H9 (cell line): Measurements from ENCODE around the gene PROKR1. TPM values are rescaled to one million over a fixed set of nuclear protein-coding genes. Genes with fewer than 3 reads are reported as not detected.
A peak's percentile ranks its signal among the peaks of the same experiment; 100 is the strongest.
"Not testable (repeated sequence)": the region's sequence is repeated elsewhere in the genome, so short reads cannot be mapped to it uniquely, and the experiment has no call there.

ENCODE experiments used
- DNase-seq: peaks from one replicate; pipeline ENCODE4 v3.0.0-alpha.2; 2017
- H2AFZ ChIP-seq: one replicate; pipeline ENCODE4 v1.6.1; 2013; ENCODE audit warnings: mild to moderate bottlenecking, low read length, control low read depth, moderate library complexity
- H2AK5ac ChIP-seq: 2 replicates; pipeline ENCODE4 v1.6.1; 2013; ENCODE audit warnings: low read length, control low read depth, mixed read lengths; ENCODE audit not compliant: insufficient read length
- H2BK120ac ChIP-seq: one replicate; pipeline ENCODE4 v1.6.1; 2013; ENCODE audit warnings: low read depth, mild to moderate bottlenecking, low read length, control low read depth, inconsistent platforms; ENCODE audit not compliant: poor library complexity, severe bottlenecking
- H2BK12ac ChIP-seq: 2 replicates; pipeline ENCODE4 v1.6.1; 2013; ENCODE audit warnings: low read length, control low read depth, mixed read lengths, low read depth; ENCODE audit not compliant: insufficient read length
- H2BK15ac ChIP-seq: 2 replicates; pipeline ENCODE4 v1.6.1; 2013; ENCODE audit warnings: low read depth, low read length, control low read depth
- H2BK20ac ChIP-seq: one replicate; pipeline ENCODE4 v1.6.1; 2013; ENCODE audit warnings: low read depth, mild to moderate bottlenecking, low read length, control low read depth, inconsistent platforms; ENCODE audit not compliant: poor library complexity, severe bottlenecking
- H2BK5ac ChIP-seq: 2 replicates; pipeline ENCODE4 v1.6.1; 2013; ENCODE audit warnings: low read length, control low read depth, mixed read lengths; ENCODE audit not compliant: insufficient read length
- H3K14ac ChIP-seq: 2 replicates; pipeline ENCODE4 v1.6.1; 2013; ENCODE audit warnings: low read length, control low read depth; ENCODE audit not compliant: insufficient read depth
- H3K18ac ChIP-seq: 2 replicates; pipeline ENCODE4 v1.6.1; 2013; ENCODE audit warnings: low read depth, mild to moderate bottlenecking, mixed read lengths, low read length, control low read depth; ENCODE audit not compliant: insufficient read length
- H3K23ac ChIP-seq: 2 replicates; pipeline ENCODE4 v1.6.1; 2013; ENCODE audit warnings: low read length, control low read depth, mixed read lengths, low read depth; ENCODE audit not compliant: insufficient read length
- H3K23me2 ChIP-seq: 2 replicates; pipeline ENCODE4 v1.6.1; 2013; ENCODE audit warnings: low read depth, mild to moderate bottlenecking, mixed read lengths, low read length, control low read depth; ENCODE audit not compliant: insufficient read length, poor library complexity, severe bottlenecking
- H3K27ac ChIP-seq: 2 replicates; pipeline ENCODE4 v1.5.1; 2013; ENCODE audit warnings: low read length, control low read depth, mixed read lengths, low read depth; ENCODE audit not compliant: insufficient read length
- H3K27me3 ChIP-seq: 2 replicates; pipeline ENCODE4 v1.6.1; 2013; ENCODE audit warnings: low read length, control low read depth, inconsistent platforms; ENCODE audit not compliant: insufficient read depth
- H3K4ac ChIP-seq: 2 replicates; pipeline ENCODE4 v1.6.1; 2013; ENCODE audit warnings: low read depth, mild to moderate bottlenecking, control low read depth, inconsistent platforms, low read length, moderate library complexity
- H3K4me1 ChIP-seq: 2 replicates; pipeline ENCODE4 v1.6.1; 2013; ENCODE audit warnings: low read length, control low read depth, inconsistent platforms; ENCODE audit not compliant: insufficient read depth
- H3K4me2 ChIP-seq: 2 replicates; pipeline ENCODE4 v1.6.1; 2013; ENCODE audit warnings: low read length, control low read depth, mixed read lengths; ENCODE audit not compliant: insufficient read length, insufficient read depth
- H3K56ac ChIP-seq: 2 replicates; pipeline ENCODE4 v1.6.1; 2013; ENCODE audit warnings: low read depth, mild to moderate bottlenecking, mixed read lengths, low read length, control low read depth; ENCODE audit not compliant: insufficient read length
- H3K79me1 ChIP-seq: 2 replicates; pipeline ENCODE4 v1.6.1; 2013; ENCODE audit warnings: low read depth, mild to moderate bottlenecking, moderate library complexity, low read length, control low read depth, inconsistent platforms; ENCODE audit not compliant: insufficient read depth, poor library complexity, severe bottlenecking
- H3K79me2 ChIP-seq: 2 replicates; pipeline ENCODE4 v1.6.1; 2013; ENCODE audit warnings: low read length, control low read depth, inconsistent platforms; ENCODE audit not compliant: insufficient read depth
- H3K9ac ChIP-seq: 2 replicates; pipeline ENCODE4 v1.6.1; 2013; ENCODE audit warnings: low read length, control low read depth, mixed read lengths; ENCODE audit not compliant: insufficient read length; ENCODE audit errors: extremely low read depth
- H3K9me3 ChIP-seq: one replicate; pipeline ENCODE4 v1.6.1; 2013; ENCODE audit warnings: low read depth, low read length, inconsistent platforms; ENCODE audit not compliant: control insufficient read depth
- H3T11ph ChIP-seq: one replicate; pipeline ENCODE4 v1.6.1; 2013; ENCODE audit warnings: mild to moderate bottlenecking, low read length, control low read depth, inconsistent platforms
- H4K20me1 ChIP-seq: one replicate; pipeline ENCODE4 v1.6.1; 2013; ENCODE audit not compliant: control insufficient read depth, insufficient read length, insufficient read depth
- H4K5ac ChIP-seq: 2 replicates; pipeline ENCODE4 v1.6.1; 2013; ENCODE audit warnings: low read depth, mild to moderate bottlenecking, mixed read lengths, low read length, control low read depth; ENCODE audit not compliant: insufficient read length
- H4K8ac ChIP-seq: replicated peaks from 2 replicates; pipeline ENCODE4 v1.6.1; 2013; ENCODE audit warnings: low read length, control low read depth, mixed read lengths, low read depth; ENCODE audit not compliant: insufficient read length
- H4K91ac ChIP-seq: 2 replicates; pipeline ENCODE4 v1.6.1; 2013; ENCODE audit warnings: low read depth, mild to moderate bottlenecking, moderate library complexity, mixed read lengths, low read length, control low read depth; ENCODE audit not compliant: insufficient read length
- H3K27ac Mint-ChIP-seq, 3 experiments: 2 replicates in 2 of 3; 3 replicates in 1 of 3; pipeline ENCODE4 v1.8.0; 2020 to 2021; ENCODE audit warnings: mixed read lengths in 3 of 3, mild to moderate bottlenecking in 1 of 3, moderate library complexity in 1 of 3
- H3K27me3 Mint-ChIP-seq: 2 replicates; pipeline ENCODE4 v1.8.0; 2021; ENCODE audit warnings: low read depth, mild to moderate bottlenecking, moderate library complexity, mixed read lengths
- H3K36me3 Mint-ChIP-seq, 3 experiments: 2 replicates in 2 of 3; 3 replicates in 1 of 3; pipeline ENCODE4 v1.8.0; 2020 to 2021; ENCODE audit warnings: low read depth in 3 of 3, mixed read lengths in 3 of 3; ENCODE audit not compliant: insufficient read depth in 1 of 3
- H3K4me1 Mint-ChIP-seq, 2 experiments: 2 replicates each; pipeline ENCODE4 v1.8.0; 2020; ENCODE audit warnings: mixed read lengths in 2 of 2
- H3K4me3 Mint-ChIP-seq, 2 experiments: 2 replicates in 1 of 2; 3 replicates in 1 of 2; pipeline ENCODE4 v1.8.0; 2020 to 2021; ENCODE audit warnings: mild to moderate bottlenecking in 2 of 2, mixed read lengths in 2 of 2, moderate library complexity in 1 of 2
- H3K9me3 Mint-ChIP-seq, 2 experiments: 2 replicates in 1 of 2; 3 replicates in 1 of 2; pipeline ENCODE4 v1.8.0; 2020; ENCODE audit warnings: mild to moderate bottlenecking in 2 of 2, mixed read lengths in 2 of 2, moderate library complexity in 1 of 2
- WGBS: extraction: QIAGEN DNeasy Blood & Tissue Kit; methylation state at CpG from one replicate; pipeline ENCODE4 v1.1.7; 2013; ENCODE audit warnings: missing lambda C conversion rate, low lambda C conversion rate, mixed read lengths; ENCODE audit not compliant: insufficient read length; ENCODE audit errors: extremely low coverage; 5-methylcytosine and 5-hydroxymethylcytosine counted together
- total RNA-seq: library from RNA; stranded (reverse); gene quantifications from 2 replicates; pipeline ENCODE4 v1.2.1, GENCODE V29; 2021
- TF ChIP-seq, protein P1 (sequence below): fragments of 200-600 bp; sonication (generic); conservative IDR thresholded peaks from 3 replicates; pipeline ENCODE4 v1.8.0; 2021; ENCODE audit warnings: antibody characterized with exemption, mild to moderate bottlenecking

The PROKR1 gene
- total RNA-seq, 1 experiment from 2014 or later = 1.5 TPM

DNA sequence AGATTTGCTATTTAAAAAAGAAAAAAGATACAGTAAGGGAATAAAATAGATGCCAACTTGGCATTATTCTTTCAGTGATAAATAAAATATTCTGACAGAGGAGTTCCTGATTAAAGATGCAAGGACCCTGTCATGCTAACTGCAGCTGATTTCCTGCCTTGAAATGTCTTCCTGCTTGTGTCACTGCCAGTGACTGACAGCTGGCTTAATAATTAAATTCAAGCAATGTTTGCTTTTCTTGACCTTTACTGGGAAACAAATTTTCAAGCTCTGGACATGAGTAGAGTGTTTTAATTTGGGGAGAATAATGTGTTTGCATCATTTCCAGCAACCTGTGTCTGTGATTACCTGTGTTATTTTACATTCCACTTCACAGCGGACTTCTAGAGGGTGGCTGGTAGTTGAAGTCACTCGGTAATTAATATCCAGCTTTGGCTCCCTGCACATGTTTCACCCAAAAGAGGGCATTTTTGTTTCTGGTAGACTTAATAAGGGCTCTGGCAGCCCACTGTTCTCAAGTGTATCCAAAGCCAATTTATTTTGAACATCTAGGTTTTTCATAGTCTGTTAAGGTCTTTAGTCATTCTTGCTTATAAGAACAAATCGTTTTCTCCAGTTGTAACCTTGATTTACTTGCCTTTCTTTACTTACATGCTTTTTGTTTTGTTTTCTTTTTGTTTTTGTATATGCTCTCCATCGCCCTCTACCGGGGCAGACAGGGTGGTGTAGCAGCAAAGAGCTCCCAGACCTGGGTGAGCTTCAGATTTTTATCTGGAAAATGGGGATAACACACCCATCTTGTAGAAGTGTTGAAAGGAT, 48.5 kb upstream of the PROKR1 start:
- no peak overlapping the region for H4K91ac ChIP-seq
- no peak overlapping the region for H2BK12ac ChIP-seq
- Mint-ChIP-seq H3K4me1 (no peaks in the 10 kb centered on the region), H3K36me3 (no peaks in the 10 kb centered on the region; a peak in 1 of 7 replicates), H3K4me3 (no peak overlapping the region), H3K27ac (no peak overlapping the region), H3K27me3 (peaks cover 2% of the 10 kb centered on the region), H3K9me3 (peaks cover 8 to 11% of the 10 kb centered on the region in 2 experiments; a peak in 3 of 5 replicates)
- no peaks in the 10 kb centered on the region; the same call in 1 of the 2 replicates for H3K4me1 ChIP-seq
- no peaks in the 10 kb centered on the region for H3K9me3 ChIP-seq
- H3K23me2 ChIP-seq = no peaks in the 10 kb centered on the region
- H2AFZ ChIP-seq = no peak overlapping the region
- no peak overlapping the region for H3K9ac ChIP-seq
- H3K27me3 ChIP-seq = no peaks in the 10 kb centered on the region
- H3K18ac ChIP-seq = no peak overlapping the region
- no peak overlapping the region for H4K8ac ChIP-seq
- no peak overlapping the region for H2BK5ac ChIP-seq
- no peak overlapping the region for H3K4me2 ChIP-seq
- no peaks in the 10 kb centered on the region for H3K79me2 ChIP-seq
- H2BK120ac ChIP-seq = no peak overlapping the region
- TF ChIP-seq, protein P1, sequence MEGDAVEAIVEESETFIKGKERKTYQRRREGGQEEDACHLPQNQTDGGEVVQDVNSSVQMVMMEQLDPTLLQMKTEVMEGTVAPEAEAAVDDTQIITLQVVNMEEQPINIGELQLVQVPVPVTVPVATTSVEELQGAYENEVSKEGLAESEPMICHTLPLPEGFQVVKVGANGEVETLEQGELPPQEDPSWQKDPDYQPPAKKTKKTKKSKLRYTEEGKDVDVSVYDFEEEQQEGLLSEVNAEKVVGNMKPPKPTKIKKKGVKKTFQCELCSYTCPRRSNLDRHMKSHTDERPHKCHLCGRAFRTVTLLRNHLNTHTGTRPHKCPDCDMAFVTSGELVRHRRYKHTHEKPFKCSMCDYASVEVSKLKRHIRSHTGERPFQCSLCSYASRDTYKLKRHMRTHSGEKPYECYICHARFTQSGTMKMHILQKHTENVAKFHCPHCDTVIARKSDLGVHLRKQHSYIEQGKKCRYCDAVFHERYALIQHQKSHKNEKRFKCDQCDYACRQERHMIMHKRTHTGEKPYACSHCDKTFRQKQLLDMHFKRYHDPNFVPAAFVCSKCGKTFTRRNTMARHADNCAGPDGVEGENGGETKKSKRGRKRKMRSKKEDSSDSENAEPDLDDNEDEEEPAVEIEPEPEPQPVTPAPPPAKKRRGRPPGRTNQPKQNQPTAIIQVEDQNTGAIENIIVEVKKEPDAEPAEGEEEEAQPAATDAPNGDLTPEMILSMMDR = peak; percentile 85
- no peak overlapping the region for H3K4ac ChIP-seq
- no peak overlapping the region for H2BK20ac ChIP-seq
- H3K14ac ChIP-seq = no peak overlapping the region
- no peak overlapping the region for H3K23ac ChIP-seq
- no peak overlapping the region for H3T11ph ChIP-seq
- H3K56ac ChIP-seq = no peak overlapping the region
- H3K27ac ChIP-seq = no peak overlapping the region
- no CpG with 5 or more reads among the region's 5 CpGs for WGBS
- DNase-seq = peak; percentile 38
- H2AK5ac ChIP-seq = no peak overlapping the region
- H4K20me1 ChIP-seq = no peaks in the 10 kb centered on the region
- H3K79me1 ChIP-seq = no peaks in the 10 kb centered on the region
- no peak overlapping the region for H2BK15ac ChIP-seq
- no peak overlapping the region for H4K5ac ChIP-seq

DNA sequence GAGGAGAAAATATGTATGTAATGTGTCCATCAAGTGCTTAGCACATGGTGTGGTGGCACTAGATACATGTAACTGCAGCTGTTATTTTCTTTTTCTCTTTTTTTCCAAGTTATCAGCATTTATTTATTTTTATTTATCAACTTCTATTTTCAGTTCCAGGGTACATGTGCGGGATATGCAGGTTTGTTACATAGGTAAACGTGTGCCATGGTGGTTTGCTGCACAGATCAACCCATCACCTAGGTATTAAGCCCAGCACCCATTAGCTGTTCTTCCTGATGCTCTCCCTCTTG, 47.9 kb upstream of the PROKR1 start:
- not testable (repeated sequence) for H3K4me3 Mint-ChIP-seq, H3K23ac ChIP-seq, H2BK120ac ChIP-seq, H2BK20ac ChIP-seq, DNase-seq, H3K9me3 ChIP-seq, H3K27me3 ChIP-seq, H4K91ac ChIP-seq, H3K79me1 ChIP-seq, H3K27me3 Mint-ChIP-seq, H3K14ac ChIP-seq, H3K4me1 Mint-ChIP-seq, H3K79me2 ChIP-seq, H2BK5ac ChIP-seq, H2BK15ac ChIP-seq, H3K9ac ChIP-seq, H4K20me1 ChIP-seq, H2AK5ac ChIP-seq, H3K18ac ChIP-seq, H3K4me2 ChIP-seq, H3K56ac ChIP-seq, H2AFZ ChIP-seq, H3K27ac Mint-ChIP-seq, H4K8ac ChIP-seq, H2BK12ac ChIP-seq, H3K4ac ChIP-seq, H3K4me1 ChIP-seq, H3T11ph ChIP-seq, H4K5ac ChIP-seq, H3K27ac ChIP-seq, H3K36me3 Mint-ChIP-seq, H3K23me2 ChIP-seq
- peaks cover 14 to 17% of the 10 kb centered on the region in 2 experiments for H3K9me3 Mint-ChIP-seq
- WGBS = no CpG with 5 or more reads among the region's 2 CpGs
